Measurements from ENCODE around the gene USP21.

DNA sequence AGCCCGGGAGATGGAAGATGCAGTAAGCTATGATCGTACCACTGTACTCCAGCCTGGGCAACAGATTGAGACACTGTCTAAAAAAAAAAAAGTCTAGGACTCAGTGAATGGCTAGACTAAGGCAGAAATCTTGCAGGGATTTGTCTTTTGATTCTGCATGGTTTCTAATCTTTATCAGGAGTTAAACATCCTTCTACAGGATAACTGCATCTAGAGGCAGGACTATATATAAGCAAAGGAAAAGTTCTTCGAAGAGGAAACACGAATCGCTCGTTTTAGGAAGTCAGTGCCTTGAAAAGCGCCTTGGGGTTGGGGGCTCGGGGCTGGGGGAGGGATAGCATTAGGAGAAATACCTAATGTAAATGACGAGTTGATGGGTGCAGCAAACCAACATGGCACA lies 6.1 kb upstream of the USP21 start:
- TF ChIP-seq, protein P1, sequence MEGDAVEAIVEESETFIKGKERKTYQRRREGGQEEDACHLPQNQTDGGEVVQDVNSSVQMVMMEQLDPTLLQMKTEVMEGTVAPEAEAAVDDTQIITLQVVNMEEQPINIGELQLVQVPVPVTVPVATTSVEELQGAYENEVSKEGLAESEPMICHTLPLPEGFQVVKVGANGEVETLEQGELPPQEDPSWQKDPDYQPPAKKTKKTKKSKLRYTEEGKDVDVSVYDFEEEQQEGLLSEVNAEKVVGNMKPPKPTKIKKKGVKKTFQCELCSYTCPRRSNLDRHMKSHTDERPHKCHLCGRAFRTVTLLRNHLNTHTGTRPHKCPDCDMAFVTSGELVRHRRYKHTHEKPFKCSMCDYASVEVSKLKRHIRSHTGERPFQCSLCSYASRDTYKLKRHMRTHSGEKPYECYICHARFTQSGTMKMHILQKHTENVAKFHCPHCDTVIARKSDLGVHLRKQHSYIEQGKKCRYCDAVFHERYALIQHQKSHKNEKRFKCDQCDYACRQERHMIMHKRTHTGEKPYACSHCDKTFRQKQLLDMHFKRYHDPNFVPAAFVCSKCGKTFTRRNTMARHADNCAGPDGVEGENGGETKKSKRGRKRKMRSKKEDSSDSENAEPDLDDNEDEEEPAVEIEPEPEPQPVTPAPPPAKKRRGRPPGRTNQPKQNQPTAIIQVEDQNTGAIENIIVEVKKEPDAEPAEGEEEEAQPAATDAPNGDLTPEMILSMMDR (IDR thresholded peaks at IDR 0.05): no peak
- no peak for TF ChIP-seq POLR2A (IDR thresholded peaks at IDR 0.05)
